ENCODE data around the gene TGFBR2. TPM values are rescaled to one million over a fixed set of nuclear protein-coding genes. Genes with fewer than 3 reads are reported as not detected.

The TGFBR2 gene
- total and polyA plus RNA-seq, 2 of the 13 experiments (the other 11 are each of a cell fraction or from before 2014, with no cell fraction given) = 82.2 to 187 TPM

- FAIRE-seq (no peak), DNase-seq (ENCODE audit: low spot score) (no peak), ATAC-seq (no peak)
- Histone ChIP-seq H3K9ac (ENCODE audit: insufficient read depth, low read depth, low read length) (no peak overlapping the region), H4K20me1 (ENCODE audit: insufficient read depth, low read length) (no peaks in the 10 kb centered on the region), H2AFZ (ENCODE audit: low read length) (no peak overlapping the region), H3K9me3 (ENCODE audit: low read length) (no peaks in the 10 kb centered on the region), H3K4me1 (ENCODE audit: insufficient read depth, low read length) (peaks cover 43% of the 10 kb centered on the region), H3K4me2 (ENCODE audit: low read depth, low read length) (no peak overlapping the region), H3K27ac (ENCODE audit: extremely low read length, insufficient read depth, low read length) (peak overlapping the region; percentile 23), H3K27me3 (ENCODE audit: control insufficient read depth in 1 of 2, insufficient read depth in 2 of 2, low read length in 2 of 2) (no peaks in the 10 kb centered on the region), H3K4me3 (replicated peaks in 1 of 3; ENCODE audit: insufficient read depth in 1 of 3, low read depth in 2 of 3, low read length in 3 of 3) (no peak overlapping the region), H3K36me3 (replicated peaks in 1 of 2; ENCODE audit: control insufficient read depth in 1 of 2, insufficient read depth in 2 of 2, low read length in 2 of 2) (no peaks in the 10 kb centered on the region), H3K79me2 (ENCODE audit: insufficient read depth, low read length) (no peaks in the 10 kb centered on the region)
- no peak for TF ChIP-seq TAF15 (IDR thresholded peaks at IDR 0.05; ENCODE audit: low read depth, low read length, poor library complexity, severe bottlenecking)
- 0 out of 2 replicates have a peak, but pooled peaks have one; percentile 16 for TF ChIP-seq KAT8 (CRISPR knock-in tag; IDR thresholded peaks at IDR 0.05)
- TF ChIP-seq GATAD1 (CRISPR knock-in tag; IDR thresholded peaks at IDR 0.05) = 0 out of 2 replicates have a peak, but pooled peaks have one; percentile 12
- CTCF ChIA-PET (ENCODE audit: low intra/inter-chr PET ratio, low total read pairs) = no interaction called here
- in situ Hi-C loops (cut with HindIII; ENCODE audit: extremely low pct_ligation_motif_present, low pct_unique_long_range_greater_than_20kb) = no loop called here
- BruUV-seq (replicated peaks) = no TSS peak
- POLR2A ChIA-PET = interaction anchor here (0.8 to 2.5 kb wide), 5 partner anchors 19 to 319 kb away, joined by 3 to 16 read pairs (median 4); partner anchors contain the start of gene TGFBR2
- intact Hi-C loops (cut with micrococcal nuclease; ENCODE audit: unreplicated experiment) = no loop called here
Measured at GRCh38 chr3:30577788-30578187, 28.6 kb upstream of the TGFBR2 start.

DNA sequence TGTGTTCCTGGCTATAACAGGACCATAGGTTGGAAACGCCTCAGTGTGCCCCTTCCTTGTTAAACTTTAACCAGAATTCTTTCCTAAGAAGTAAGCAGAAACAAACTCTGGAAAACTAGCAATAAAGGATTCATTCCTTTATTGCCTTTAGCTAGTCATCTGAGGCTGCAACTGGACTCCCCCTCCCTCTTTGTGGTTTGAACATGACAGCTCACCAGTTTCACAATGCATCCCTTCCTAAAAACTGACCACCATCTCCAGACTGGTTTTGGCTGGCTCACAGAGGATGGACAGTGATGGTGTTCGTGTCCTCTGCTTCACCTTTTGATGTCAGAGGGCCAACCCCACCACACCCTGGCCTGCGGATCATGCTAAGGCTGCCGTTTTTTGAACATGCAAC is 27.9 kb upstream of the TGFBR2 start:
- no peak overlapping the region for H2AFZ ChIP-seq (ENCODE audit: low read length)
- H3K27ac ChIP-seq (ENCODE audit: extremely low read length, insufficient read depth, low read length) = peak overlapping the region; percentile 23
- ChIA-PET POLR2A (interaction anchor here (0.7 to 2.5 kb wide), 8 partner anchors 19 to 320 kb away, joined by 3 to 16 read pairs (median 4); partner anchors contain the start of gene TGFBR2), CTCF (ENCODE audit: low intra/inter-chr PET ratio, low total read pairs) (no interaction called here)
- BruUV-seq (replicated peaks) = no TSS peak
- in situ Hi-C loops (cut with HindIII; ENCODE audit: extremely low pct_ligation_motif_present, low pct_unique_long_range_greater_than_20kb) = no loop called here
- peak overlapping the region; percentile 35; the same call in 1 of the 2 replicates for H3K4me2 ChIP-seq (ENCODE audit: low read depth, low read length)
- no peak for FAIRE-seq
- no peaks in the 10 kb centered on the region for H3K79me2 ChIP-seq (ENCODE audit: insufficient read depth, low read length)
- no peaks in the 10 kb centered on the region for H4K20me1 ChIP-seq (ENCODE audit: insufficient read depth, low read length)
- intact Hi-C loops (cut with micrococcal nuclease; ENCODE audit: unreplicated experiment) = no loop called here
- H3K9ac ChIP-seq (ENCODE audit: insufficient read depth, low read depth, low read length) = no peak overlapping the region
- peak; percentile 61 for ATAC-seq
- H3K27me3 ChIP-seq (ENCODE audit: control insufficient read depth in 1 of 2, insufficient read depth in 2 of 2, low read length in 2 of 2) = no peaks in the 10 kb centered on the region
- peaks cover 50% of the 10 kb centered on the region for H3K4me1 ChIP-seq (ENCODE audit: insufficient read depth, low read length)
- no peaks in the 10 kb centered on the region for H3K36me3 ChIP-seq (replicated peaks in 1 of 2; ENCODE audit: control insufficient read depth in 1 of 2, insufficient read depth in 2 of 2, low read length in 2 of 2)
- H3K4me3 ChIP-seq (replicated peaks in 1 of 3; ENCODE audit: insufficient read depth in 1 of 3, low read depth in 2 of 3, low read length in 3 of 3) = no peak overlapping the region
- DNase-seq (ENCODE audit: low spot score) = peak; percentile 61
- 64% methylated on average over 4 of the region's 4 CpGs for WGBS (ENCODE audit: low lambda C conversion rate)
- no peaks in the 10 kb centered on the region for H3K9me3 ChIP-seq (ENCODE audit: low read length)
- TF ChIP-seq, protein P1, sequence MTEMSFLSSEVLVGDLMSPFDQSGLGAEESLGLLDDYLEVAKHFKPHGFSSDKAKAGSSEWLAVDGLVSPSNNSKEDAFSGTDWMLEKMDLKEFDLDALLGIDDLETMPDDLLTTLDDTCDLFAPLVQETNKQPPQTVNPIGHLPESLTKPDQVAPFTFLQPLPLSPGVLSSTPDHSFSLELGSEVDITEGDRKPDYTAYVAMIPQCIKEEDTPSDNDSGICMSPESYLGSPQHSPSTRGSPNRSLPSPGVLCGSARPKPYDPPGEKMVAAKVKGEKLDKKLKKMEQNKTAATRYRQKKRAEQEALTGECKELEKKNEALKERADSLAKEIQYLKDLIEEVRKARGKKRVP (CRISPR knock-in tag; IDR thresholded peaks at IDR 0.05) = peak in 1 of 2 experiments; percentile 32; a peak in 1 of 4 replicates
- TF ChIP-seq HMG20A (CRISPR knock-in tag; IDR thresholded peaks at IDR 0.05; ENCODE audit: borderline replicate concordance) (peak; percentile 23; the same call in 1 of the 2 replicates), ZMYM4 (CRISPR knock-in tag; IDR thresholded peaks at IDR 0.05) (0 out of 2 replicates have a peak, but pooled peaks have one; percentile 21), EP300 (IDR thresholded peaks at IDR 0.05; ENCODE audit: low read depth in 2 of 2, low read length in 2 of 2) (peak in 1 of 2 experiments; percentile 29; a peak in 1 of 4 replicates), EP300 (CRISPR knock-in tag; IDR thresholded peaks at IDR 0.05; ENCODE audit: borderline replicate concordance) (no peak), EHMT2 (IDR thresholded peaks at IDR 0.05; ENCODE audit: borderline replicate concordance, low read depth, low read length) (peak; percentile 36; the same call in 1 of the 2 replicates), ZNF670 (CRISPR knock-in tag; IDR thresholded peaks at IDR 0.05; ENCODE audit: borderline replicate concordance) (peak; percentile 92; the same call in 1 of the 2 replicates), ZNF644 (CRISPR knock-in tag; IDR thresholded peaks at IDR 0.05; ENCODE audit: low read depth) (peak; percentile 63; the same call in 1 of the 2 replicates), NR2F6 (IDR thresholded peaks at IDR 0.05) (no peak), NR2F6 (CRISPR knock-in tag; IDR thresholded peaks at IDR 0.05) (no peak), ARNT (IDR thresholded peaks at IDR 0.05) (no peak), SNAI1 (CRISPR knock-in tag; IDR thresholded peaks at IDR 0.05; ENCODE audit: borderline replicate concordance) (no peak)
- TF ChIP-seq, protein P2, sequence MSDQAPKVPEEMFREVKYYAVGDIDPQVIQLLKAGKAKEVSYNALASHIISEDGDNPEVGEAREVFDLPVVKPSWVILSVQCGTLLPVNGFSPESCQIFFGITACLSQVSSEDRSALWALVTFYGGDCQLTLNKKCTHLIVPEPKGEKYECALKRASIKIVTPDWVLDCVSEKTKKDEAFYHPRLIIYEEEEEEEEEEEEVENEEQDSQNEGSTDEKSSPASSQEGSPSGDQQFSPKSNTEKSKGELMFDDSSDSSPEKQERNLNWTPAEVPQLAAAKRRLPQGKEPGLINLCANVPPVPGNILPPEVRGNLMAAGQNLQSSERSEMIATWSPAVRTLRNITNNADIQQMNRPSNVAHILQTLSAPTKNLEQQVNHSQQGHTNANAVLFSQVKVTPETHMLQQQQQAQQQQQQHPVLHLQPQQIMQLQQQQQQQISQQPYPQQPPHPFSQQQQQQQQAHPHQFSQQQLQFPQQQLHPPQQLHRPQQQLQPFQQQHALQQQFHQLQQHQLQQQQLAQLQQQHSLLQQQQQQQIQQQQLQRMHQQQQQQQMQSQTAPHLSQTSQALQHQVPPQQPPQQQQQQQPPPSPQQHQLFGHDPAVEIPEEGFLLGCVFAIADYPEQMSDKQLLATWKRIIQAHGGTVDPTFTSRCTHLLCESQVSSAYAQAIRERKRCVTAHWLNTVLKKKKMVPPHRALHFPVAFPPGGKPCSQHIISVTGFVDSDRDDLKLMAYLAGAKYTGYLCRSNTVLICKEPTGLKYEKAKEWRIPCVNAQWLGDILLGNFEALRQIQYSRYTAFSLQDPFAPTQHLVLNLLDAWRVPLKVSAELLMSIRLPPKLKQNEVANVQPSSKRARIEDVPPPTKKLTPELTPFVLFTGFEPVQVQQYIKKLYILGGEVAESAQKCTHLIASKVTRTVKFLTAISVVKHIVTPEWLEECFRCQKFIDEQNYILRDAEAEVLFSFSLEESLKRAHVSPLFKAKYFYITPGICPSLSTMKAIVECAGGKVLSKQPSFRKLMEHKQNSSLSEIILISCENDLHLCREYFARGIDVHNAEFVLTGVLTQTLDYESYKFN (CRISPR knock-in tag; conservative IDR thresholded peaks at IDR 0.05) = 0 out of 2 replicates have a peak, but pooled peaks have one; percentile 20

Data from HepG2 (cell line).